H9 (cell line): ENCODE data around the gene RERE. TPM values are rescaled to one million over a fixed set of nuclear protein-coding genes. Genes with fewer than 3 reads are reported as not detected.

Experiments
- DNase-seq: peaks from one replicate; pipeline ENCODE4 v3.0.0-alpha.2; 2017
- H2AFZ ChIP-seq: one replicate; pipeline ENCODE4 v1.6.1; 2013; ENCODE audit warnings: mild to moderate bottlenecking, low read length, control low read depth, moderate library complexity
- H2AK5ac ChIP-seq: 2 replicates; pipeline ENCODE4 v1.6.1; 2013; ENCODE audit warnings: low read length, control low read depth, mixed read lengths; ENCODE audit not compliant: insufficient read length
- H2BK120ac ChIP-seq: one replicate; pipeline ENCODE4 v1.6.1; 2013; ENCODE audit warnings: low read depth, mild to moderate bottlenecking, low read length, control low read depth, inconsistent platforms; ENCODE audit not compliant: poor library complexity, severe bottlenecking
- H2BK12ac ChIP-seq: 2 replicates; pipeline ENCODE4 v1.6.1; 2013; ENCODE audit warnings: low read length, control low read depth, mixed read lengths, low read depth; ENCODE audit not compliant: insufficient read length
- H2BK15ac ChIP-seq: 2 replicates; pipeline ENCODE4 v1.6.1; 2013; ENCODE audit warnings: low read depth, low read length, control low read depth
- H2BK20ac ChIP-seq: one replicate; pipeline ENCODE4 v1.6.1; 2013; ENCODE audit warnings: low read depth, mild to moderate bottlenecking, low read length, control low read depth, inconsistent platforms; ENCODE audit not compliant: poor library complexity, severe bottlenecking
- H2BK5ac ChIP-seq: 2 replicates; pipeline ENCODE4 v1.6.1; 2013; ENCODE audit warnings: low read length, control low read depth, mixed read lengths; ENCODE audit not compliant: insufficient read length
- H3K14ac ChIP-seq: 2 replicates; pipeline ENCODE4 v1.6.1; 2013; ENCODE audit warnings: low read length, control low read depth; ENCODE audit not compliant: insufficient read depth
- H3K18ac ChIP-seq: 2 replicates; pipeline ENCODE4 v1.6.1; 2013; ENCODE audit warnings: low read depth, mild to moderate bottlenecking, mixed read lengths, low read length, control low read depth; ENCODE audit not compliant: insufficient read length
- H3K23ac ChIP-seq: 2 replicates; pipeline ENCODE4 v1.6.1; 2013; ENCODE audit warnings: low read length, control low read depth, mixed read lengths, low read depth; ENCODE audit not compliant: insufficient read length
- H3K23me2 ChIP-seq: 2 replicates; pipeline ENCODE4 v1.6.1; 2013; ENCODE audit warnings: low read depth, mild to moderate bottlenecking, mixed read lengths, low read length, control low read depth; ENCODE audit not compliant: insufficient read length, poor library complexity, severe bottlenecking
- H3K27ac ChIP-seq: 2 replicates; pipeline ENCODE4 v1.5.1; 2013; ENCODE audit warnings: low read length, control low read depth, mixed read lengths, low read depth; ENCODE audit not compliant: insufficient read length
- H3K27me3 ChIP-seq: 2 replicates; pipeline ENCODE4 v1.6.1; 2013; ENCODE audit warnings: low read length, control low read depth, inconsistent platforms; ENCODE audit not compliant: insufficient read depth
- H3K4ac ChIP-seq: 2 replicates; pipeline ENCODE4 v1.6.1; 2013; ENCODE audit warnings: low read depth, mild to moderate bottlenecking, control low read depth, inconsistent platforms, low read length, moderate library complexity
- H3K4me1 ChIP-seq: 2 replicates; pipeline ENCODE4 v1.6.1; 2013; ENCODE audit warnings: low read length, control low read depth, inconsistent platforms; ENCODE audit not compliant: insufficient read depth
- H3K4me2 ChIP-seq: 2 replicates; pipeline ENCODE4 v1.6.1; 2013; ENCODE audit warnings: low read length, control low read depth, mixed read lengths; ENCODE audit not compliant: insufficient read length, insufficient read depth
- H3K56ac ChIP-seq: 2 replicates; pipeline ENCODE4 v1.6.1; 2013; ENCODE audit warnings: low read depth, mild to moderate bottlenecking, mixed read lengths, low read length, control low read depth; ENCODE audit not compliant: insufficient read length
- H3K79me1 ChIP-seq: 2 replicates; pipeline ENCODE4 v1.6.1; 2013; ENCODE audit warnings: low read depth, mild to moderate bottlenecking, moderate library complexity, low read length, control low read depth, inconsistent platforms; ENCODE audit not compliant: insufficient read depth, poor library complexity, severe bottlenecking
- H3K79me2 ChIP-seq: 2 replicates; pipeline ENCODE4 v1.6.1; 2013; ENCODE audit warnings: low read length, control low read depth, inconsistent platforms; ENCODE audit not compliant: insufficient read depth
- H3K9ac ChIP-seq: 2 replicates; pipeline ENCODE4 v1.6.1; 2013; ENCODE audit warnings: low read length, control low read depth, mixed read lengths; ENCODE audit not compliant: insufficient read length; ENCODE audit errors: extremely low read depth
- H3K9me3 ChIP-seq: one replicate; pipeline ENCODE4 v1.6.1; 2013; ENCODE audit warnings: low read depth, low read length, inconsistent platforms; ENCODE audit not compliant: control insufficient read depth
- H3T11ph ChIP-seq: one replicate; pipeline ENCODE4 v1.6.1; 2013; ENCODE audit warnings: mild to moderate bottlenecking, low read length, control low read depth, inconsistent platforms
- H4K20me1 ChIP-seq: one replicate; pipeline ENCODE4 v1.6.1; 2013; ENCODE audit not compliant: control insufficient read depth, insufficient read length, insufficient read depth
- H4K5ac ChIP-seq: 2 replicates; pipeline ENCODE4 v1.6.1; 2013; ENCODE audit warnings: low read depth, mild to moderate bottlenecking, mixed read lengths, low read length, control low read depth; ENCODE audit not compliant: insufficient read length
- H4K8ac ChIP-seq: replicated peaks from 2 replicates; pipeline ENCODE4 v1.6.1; 2013; ENCODE audit warnings: low read length, control low read depth, mixed read lengths, low read depth; ENCODE audit not compliant: insufficient read length
- H4K91ac ChIP-seq: 2 replicates; pipeline ENCODE4 v1.6.1; 2013; ENCODE audit warnings: low read depth, mild to moderate bottlenecking, moderate library complexity, mixed read lengths, low read length, control low read depth; ENCODE audit not compliant: insufficient read length
- H3K27ac Mint-ChIP-seq, 3 experiments: 2 replicates in 2 of 3; 3 replicates in 1 of 3; pipeline ENCODE4 v1.8.0; 2020 to 2021; ENCODE audit warnings: mixed read lengths in 3 of 3, mild to moderate bottlenecking in 1 of 3, moderate library complexity in 1 of 3
- H3K27me3 Mint-ChIP-seq: 2 replicates; pipeline ENCODE4 v1.8.0; 2021; ENCODE audit warnings: low read depth, mild to moderate bottlenecking, moderate library complexity, mixed read lengths
- H3K36me3 Mint-ChIP-seq, 3 experiments: 2 replicates in 2 of 3; 3 replicates in 1 of 3; pipeline ENCODE4 v1.8.0; 2020 to 2021; ENCODE audit warnings: low read depth in 3 of 3, mixed read lengths in 3 of 3; ENCODE audit not compliant: insufficient read depth in 1 of 3
- H3K4me1 Mint-ChIP-seq, 2 experiments: 2 replicates each; pipeline ENCODE4 v1.8.0; 2020; ENCODE audit warnings: mixed read lengths in 2 of 2
- H3K4me3 Mint-ChIP-seq, 2 experiments: 2 replicates in 1 of 2; 3 replicates in 1 of 2; pipeline ENCODE4 v1.8.0; 2020 to 2021; ENCODE audit warnings: mild to moderate bottlenecking in 2 of 2, mixed read lengths in 2 of 2, moderate library complexity in 1 of 2
- H3K9me3 Mint-ChIP-seq, 2 experiments: 2 replicates in 1 of 2; 3 replicates in 1 of 2; pipeline ENCODE4 v1.8.0; 2020; ENCODE audit warnings: mild to moderate bottlenecking in 2 of 2, mixed read lengths in 2 of 2, moderate library complexity in 1 of 2
- CTCF ChIP-seq: fragments of 200-600 bp; sonication (generic); conservative IDR thresholded peaks from 3 replicates; pipeline ENCODE4 v1.8.0; 2021; ENCODE audit warnings: antibody characterized with exemption, mild to moderate bottlenecking
- WGBS: extraction: QIAGEN DNeasy Blood & Tissue Kit; methylation state at CpG from one replicate; pipeline ENCODE4 v1.1.7; 2013; ENCODE audit warnings: missing lambda C conversion rate, low lambda C conversion rate, mixed read lengths; ENCODE audit not compliant: insufficient read length; ENCODE audit errors: extremely low coverage; 5-methylcytosine and 5-hydroxymethylcytosine counted together
- total RNA-seq: library from RNA; stranded (reverse); gene quantifications from 2 replicates; pipeline ENCODE4 v1.2.1, GENCODE V29; 2021

Gene RERE
- total RNA-seq, 1 experiment from 2014 or later, result 103 TPM

GRCh38 chr1:8390707-8391106 lies 426.7 kb downstream of the RERE start:
- Histone ChIP-seq H4K8ac (no peak overlapping the region), H4K91ac (no peak overlapping the region), H3K4me1 (peaks cover 4% of the 10 kb centered on the region), H3K27ac (no peak overlapping the region), H3K4ac (no peak overlapping the region), H3T11ph (no peak overlapping the region), H2AFZ (no peak overlapping the region), H3K14ac (no peak overlapping the region), H3K9ac (no peak overlapping the region), H2BK15ac (no peak overlapping the region), H4K5ac (no peak overlapping the region), H2BK120ac (no peak overlapping the region), H3K79me1 (peaks cover 5% of the 10 kb centered on the region), H2BK5ac (no peak overlapping the region), H3K4me2 (no peak overlapping the region), H3K79me2 (peaks cover 9% of the 10 kb centered on the region; the same call in 1 of the 2 replicates), H2BK20ac (no peak overlapping the region), H3K9me3 (no peaks in the 10 kb centered on the region), H4K20me1 (no peaks in the 10 kb centered on the region), H3K27me3 (no peaks in the 10 kb centered on the region), H2AK5ac (no peak overlapping the region), H3K56ac (no peak overlapping the region), H2BK12ac (no peak overlapping the region), H3K18ac (no peak overlapping the region), H3K23me2 (no peaks in the 10 kb centered on the region), H3K23ac (no peak overlapping the region)
- Mint-ChIP-seq H3K4me3 (no peak overlapping the region), H3K9me3 (no peaks in the 10 kb centered on the region), H3K27me3 (no peaks in the 10 kb centered on the region; the same call in 1 of the 2 replicates), H3K36me3 (peaks cover 10 to 16% (median 14%) of the 10 kb centered on the region in 3 experiments; a peak in 6 of 7 replicates), H3K27ac (peak overlapping the region in 1 of 3 experiments; percentile 2; a peak in 1 of 7 replicates), H3K4me1 (peaks cover 23 to 32% of the 10 kb centered on the region in 2 experiments)
- WGBS, result no CpG with 5 or more reads among the region's 4 CpGs
- no peak for TF ChIP-seq CTCF
- DNase-seq, result no peak
